NCI-H187 (cell line): ENCODE data around the gene RAPGEF4.

Experiments used
- DNase-seq, 2 experiments: peaks; one replicate each; lab custom pipeline; 2025; lab: John Stamatoyannopoulos, UW

The RAPGEF4 gene

DNA sequence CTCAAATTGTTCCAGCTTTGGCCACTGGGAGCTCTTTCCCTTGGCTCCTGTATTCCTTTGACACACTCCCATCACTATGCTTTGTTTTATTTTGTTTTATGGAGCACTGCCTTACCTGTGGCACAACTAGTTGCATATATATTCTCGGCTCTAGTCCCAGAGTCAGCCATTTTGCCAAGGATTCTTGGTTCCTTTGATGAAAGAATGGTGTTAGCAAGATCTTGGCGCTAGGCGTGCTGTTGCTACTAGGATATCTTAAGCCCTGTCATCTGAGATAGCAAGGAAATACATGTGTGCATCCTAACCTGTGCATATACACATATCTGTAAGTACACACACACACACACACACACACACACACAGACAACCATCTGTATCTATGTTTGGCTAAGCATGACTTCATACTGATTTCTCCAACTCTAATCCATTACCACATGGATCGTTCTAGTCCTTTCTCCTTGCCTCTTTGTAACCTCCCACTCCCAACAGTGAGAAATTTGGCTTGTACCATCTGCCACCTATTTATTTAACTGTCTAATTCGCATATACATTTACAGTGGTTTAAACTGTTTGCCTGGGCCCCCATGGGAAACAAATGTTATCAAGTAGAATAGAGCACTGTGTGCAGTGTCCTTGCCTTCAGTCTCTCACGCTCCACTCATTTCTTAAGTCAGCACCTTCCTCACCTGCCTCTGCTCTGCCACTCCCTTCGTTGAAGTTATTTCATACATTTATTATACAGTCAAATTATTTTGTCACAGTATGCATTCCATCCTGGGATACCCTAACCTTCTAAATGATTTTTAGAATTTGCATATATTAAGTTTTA, 202.5 kb downstream of the RAPGEF4 start:
- DNase-seq = no peak

GRCh38 chr2:172938713-172939375, 203.2 kb downstream of the RAPGEF4 start:
- no peak for DNase-seq

DNA sequence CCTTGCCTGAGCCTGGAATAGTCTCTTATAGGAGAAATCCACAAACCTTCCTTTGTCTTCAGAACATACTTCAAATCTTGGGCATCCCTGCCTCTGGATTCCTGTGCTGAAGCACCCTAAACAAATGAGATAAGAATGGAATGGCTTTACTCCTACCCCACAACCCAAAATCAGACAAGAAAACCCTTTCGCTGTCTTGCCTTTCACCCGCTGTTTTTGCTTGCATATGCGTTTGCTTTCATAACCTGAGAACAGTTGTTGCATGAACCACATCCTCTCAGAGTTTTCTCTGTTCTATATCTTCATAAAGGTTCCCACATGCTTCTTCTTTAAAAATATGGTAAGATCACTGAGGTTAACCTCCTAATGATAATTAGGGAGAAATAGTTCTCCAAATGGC, 207.9 kb downstream of the RAPGEF4 start:
- no peak for DNase-seq

DNA sequence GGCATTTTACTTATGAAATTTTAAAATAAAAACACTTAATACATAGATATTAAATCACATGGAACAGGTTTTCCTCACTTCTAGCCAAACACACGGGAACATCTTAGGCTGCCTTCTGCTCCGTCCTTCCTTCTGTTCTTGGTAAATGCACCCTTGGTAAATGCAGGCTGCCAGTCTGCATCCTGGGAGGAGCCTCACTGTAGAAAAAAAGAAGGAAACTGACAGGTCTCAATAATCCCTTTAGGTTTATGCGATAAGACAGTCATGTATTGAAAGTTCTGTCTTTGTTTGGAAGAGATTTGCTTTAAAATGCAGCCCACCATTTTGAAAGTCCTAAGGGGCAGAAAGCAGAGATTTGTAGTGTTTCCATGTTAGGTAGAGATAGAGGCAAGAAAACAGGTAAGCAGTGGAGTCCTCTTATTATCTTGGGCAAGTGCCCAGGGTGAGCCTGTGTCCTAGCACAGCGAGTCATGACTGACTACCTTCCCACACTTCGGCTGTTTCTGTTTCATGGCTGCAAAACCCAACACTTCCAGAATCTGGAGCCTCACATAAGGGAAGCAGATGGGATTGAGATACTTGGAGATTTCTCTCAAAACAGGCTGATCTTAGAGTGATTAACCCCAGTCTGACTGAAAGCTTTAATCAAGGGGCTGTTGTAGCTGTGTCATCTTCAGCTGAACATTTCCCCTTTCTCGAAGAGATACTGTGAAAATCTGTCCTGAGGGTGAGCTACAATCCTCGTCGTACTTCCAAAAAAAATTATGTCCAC, 208.6 kb downstream of the RAPGEF4 start:
- no peak for DNase-seq

- DNase-seq = no peak
These were observed 209.3 kb downstream of the RAPGEF4 start for GRCh38 chr2:172944794-172945509.

- DNase-seq = no peak
These were observed 209.8 kb downstream of the RAPGEF4 start for GRCh38 chr2:172945510-172945850.

GRCh38 chr2:172947461-172948153, 212.0 kb downstream of the RAPGEF4 start:
- no peak for DNase-seq

DNA sequence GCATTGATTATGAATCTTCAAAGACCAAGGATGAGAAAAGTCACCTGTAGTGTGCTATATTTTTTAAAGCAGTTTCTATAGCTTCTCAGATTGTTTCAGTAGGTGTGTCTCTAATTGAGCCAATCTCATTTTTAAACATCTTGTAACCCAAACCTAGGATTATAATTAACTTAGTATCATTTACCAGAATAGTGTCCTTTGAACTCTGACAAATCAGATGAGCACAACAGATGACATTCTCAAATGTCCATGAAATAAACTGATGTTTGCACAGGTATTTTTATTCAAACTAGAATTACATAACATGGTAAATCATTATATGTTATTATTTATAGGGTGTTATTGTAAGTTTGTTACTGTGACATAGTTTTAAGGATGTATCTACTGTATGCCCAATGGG, 213.9 kb downstream of the RAPGEF4 start:
- no peak for DNase-seq

- DNase-seq = no peak
These were observed 214.9 kb downstream of the RAPGEF4 start for GRCh38 chr2:172950565-172950964.

GRCh38 chr2:172951554-172951953, 215.9 kb downstream of the RAPGEF4 start:
- no peak for DNase-seq

- no peak for DNase-seq
These were observed 217.8 kb downstream of the RAPGEF4 start for GRCh38 chr2:172953411-172953810.

- DNase-seq = no peak
These were observed 218.6 kb downstream of the RAPGEF4 start for GRCh38 chr2:172953970-172954852.

- DNase-seq = no peak
These were observed 219.9 kb downstream of the RAPGEF4 start for GRCh38 chr2:172955587-172955986.

DNA sequence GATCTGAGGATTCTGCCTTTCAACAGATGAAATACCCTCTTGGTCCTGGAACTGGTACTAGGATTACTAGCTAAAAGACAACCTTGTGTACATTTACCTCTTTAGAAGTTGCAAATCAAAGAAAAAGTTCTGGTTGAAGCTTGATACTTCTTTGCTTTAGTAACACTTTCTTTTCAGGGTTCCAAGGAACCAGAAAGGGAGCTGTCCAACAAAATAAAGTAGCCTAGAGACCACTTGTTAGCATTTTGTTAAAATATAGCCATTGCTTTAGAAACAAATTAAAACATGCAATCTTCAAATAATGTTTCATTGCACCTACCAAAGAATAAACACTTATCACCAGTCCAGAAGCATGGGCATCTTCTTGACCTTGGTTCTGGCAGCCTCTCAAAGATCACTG, 222.1 kb downstream of the RAPGEF4 start:
- DNase-seq = no peak

- no peak for DNase-seq
These were observed 226.4 kb downstream of the RAPGEF4 start for GRCh38 chr2:172962082-172962481.

DNA sequence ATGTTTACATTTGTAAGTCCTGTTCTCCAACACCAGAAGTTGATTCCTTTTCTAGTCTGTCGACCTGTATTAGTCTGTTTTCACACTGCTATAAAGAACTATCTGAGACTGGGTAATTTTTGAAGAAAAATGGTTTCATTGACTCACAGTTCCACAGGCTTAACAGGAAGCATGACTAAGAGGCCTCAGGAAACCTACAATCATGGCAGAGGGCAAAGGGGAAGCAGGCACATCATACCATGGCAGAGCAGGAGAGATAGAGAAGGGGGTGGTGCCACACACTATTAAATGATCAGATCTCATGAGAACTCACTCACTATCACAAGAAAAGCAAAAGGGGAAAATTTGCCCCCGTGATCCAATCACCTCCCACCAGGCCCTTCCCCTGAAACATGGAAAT, 227.2 kb downstream of the RAPGEF4 start:
- no peak for DNase-seq

DNA sequence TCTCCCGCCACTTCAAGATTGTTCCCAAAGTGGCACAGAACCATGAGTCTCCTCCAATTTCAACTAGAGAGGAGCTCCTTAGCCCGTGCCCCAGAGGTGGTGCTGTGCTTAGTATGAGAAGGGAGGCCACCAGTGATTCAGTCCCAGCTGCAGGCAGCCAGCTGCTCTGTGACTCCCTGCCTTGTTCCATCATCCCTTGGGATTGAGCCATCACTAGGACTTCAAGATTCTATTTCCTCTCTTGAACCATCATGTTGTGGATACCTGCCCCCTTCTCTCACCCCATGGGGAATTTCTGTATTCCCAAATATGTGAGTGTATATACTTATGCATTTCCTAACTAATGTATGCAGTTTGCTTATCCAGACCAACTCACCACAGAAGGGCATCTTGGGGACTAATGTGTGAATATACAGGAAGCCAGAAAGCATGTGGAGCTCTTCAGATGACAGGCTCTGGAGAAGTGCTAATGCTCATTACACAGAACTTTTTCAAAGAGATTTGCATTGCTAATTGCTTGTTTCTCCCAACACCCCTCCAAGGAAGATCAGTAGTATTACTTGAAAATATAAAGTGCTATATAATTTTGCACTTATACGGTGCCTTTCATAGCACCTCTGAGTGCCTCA, 229.0 kb downstream of the RAPGEF4 start:
- DNase-seq = no peak

DNA sequence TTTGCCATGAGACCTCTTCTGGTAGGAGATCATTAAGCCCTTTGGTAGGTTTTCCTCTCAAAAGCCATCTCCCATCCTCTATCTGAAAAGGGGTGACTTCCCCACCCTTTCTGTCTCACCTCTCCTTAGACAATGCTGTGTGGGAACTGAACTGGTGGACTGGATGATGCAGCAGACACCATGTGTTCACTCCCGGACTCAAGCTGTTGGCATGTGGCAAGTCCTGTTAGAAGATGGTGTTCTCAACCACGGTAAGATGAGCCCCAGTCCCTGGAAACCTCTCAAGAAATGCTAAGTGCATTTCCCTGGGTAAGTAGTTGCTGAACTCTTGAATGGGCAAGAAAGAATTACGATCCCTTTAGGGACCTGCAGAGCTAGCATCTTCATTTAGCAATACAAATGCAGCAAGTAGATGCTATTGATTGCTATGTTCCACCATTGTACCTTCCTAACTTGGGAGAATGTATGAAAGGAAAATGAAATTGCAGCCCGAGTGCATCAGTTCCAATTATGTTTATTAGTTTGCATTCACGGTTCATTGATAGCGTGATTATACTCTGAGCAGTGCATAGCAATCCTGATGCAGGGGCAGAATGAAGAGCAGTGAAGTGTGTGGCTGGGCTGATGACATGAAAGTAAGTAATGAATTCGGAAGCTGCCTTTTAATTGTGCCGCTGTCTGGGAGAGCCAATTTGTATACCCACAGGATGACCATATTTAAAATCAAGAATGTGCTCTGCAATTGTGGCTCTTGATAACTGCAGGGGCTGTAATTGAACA, 230.0 kb downstream of the RAPGEF4 start:
- DNase-seq = peak in 1 of 2 experiments; percentile 7
